Left ventricle myocardium inferior (tissue), 1 donor: ENCODE data around the gene LINGO1. TPM values are rescaled to one million over a fixed set of nuclear protein-coding genes. Genes with fewer than 3 reads are reported as not detected.

ENCODE experiments used
- DNase-seq: peaks from one replicate; pipeline ENCODE4 v3.0.0-alpha.2; 2020
- H3K27ac ChIP-seq: fragments of 200-600 bp; replicated peaks from 2 replicates; pipeline ENCODE4 v1.8.0; 2021
- H3K27me3 ChIP-seq: fragments of 200-600 bp; 2 replicates; pipeline ENCODE4 v1.8.0; 2021; ENCODE audit warnings: low read depth
- H3K36me3 ChIP-seq: fragments of 200-600 bp; 2 replicates; pipeline ENCODE4 v1.8.0; 2021
- H3K4me1 ChIP-seq: fragments of 200-600 bp; 2 replicates; pipeline ENCODE4 v1.8.0; 2021
- H3K4me3 ChIP-seq: fragments of 200-600 bp; 2 replicates; pipeline ENCODE4 v1.8.0; 2021; ENCODE audit warnings: mild to moderate bottlenecking, moderate library complexity
- H3K9me3 ChIP-seq: fragments of 200-600 bp; replicated peaks from 2 replicates; pipeline ENCODE4 v1.8.0; 2021
- intact Hi-C: fragments of 100-400 bp; cut with micrococcal nuclease; formaldehyde crosslinking; loops from one replicate; pipeline ENCODE4 v1.11.0; 2022
- total RNA-seq: library from RNA; stranded (reverse); fragmentation: NEBNext Ultra II Directional; extraction: Animal tissue kit (Norgen Biotek cat#: 25700); gene quantifications from one replicate; pipeline ENCODE4 v1.2.1, GENCODE V29; 2021
- TF ChIP-seq, protein P1 (sequence below): fragments of 200-600 bp; IDR thresholded peaks from 2 replicates; pipeline ENCODE4 v1.8.0; 2021; ENCODE audit warnings: antibody characterized with exemption, mild to moderate bottlenecking, borderline replicate concordance
- donor health status: DM: no; HTN: yes; CAD: no; lungs with severe emphysema.

Gene LINGO1
- total RNA-seq, 1 donor from 2014 or later: 0.96 TPM

DNA sequence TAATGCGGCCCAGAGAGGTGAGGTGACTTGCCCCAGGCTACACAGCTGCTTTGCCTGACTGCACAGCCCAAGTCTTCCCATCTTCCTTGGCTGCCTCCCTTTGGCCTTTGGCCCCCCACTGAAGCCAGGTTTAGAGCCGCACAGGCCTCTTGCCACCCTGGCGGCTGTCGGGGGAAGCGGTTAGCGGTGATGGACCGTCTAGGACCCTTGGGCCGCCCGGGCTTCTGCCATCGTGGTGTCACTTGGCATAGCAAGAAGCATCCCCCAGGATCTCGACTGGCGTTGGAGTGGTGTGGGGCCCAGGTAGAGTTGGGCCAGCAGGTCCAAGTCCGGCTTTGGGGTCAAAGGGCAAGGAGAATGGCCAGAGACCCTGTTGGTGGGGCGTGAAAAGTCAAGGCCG, 61.0 kb downstream of the LINGO1 start:
- TF ChIP-seq, protein P1, sequence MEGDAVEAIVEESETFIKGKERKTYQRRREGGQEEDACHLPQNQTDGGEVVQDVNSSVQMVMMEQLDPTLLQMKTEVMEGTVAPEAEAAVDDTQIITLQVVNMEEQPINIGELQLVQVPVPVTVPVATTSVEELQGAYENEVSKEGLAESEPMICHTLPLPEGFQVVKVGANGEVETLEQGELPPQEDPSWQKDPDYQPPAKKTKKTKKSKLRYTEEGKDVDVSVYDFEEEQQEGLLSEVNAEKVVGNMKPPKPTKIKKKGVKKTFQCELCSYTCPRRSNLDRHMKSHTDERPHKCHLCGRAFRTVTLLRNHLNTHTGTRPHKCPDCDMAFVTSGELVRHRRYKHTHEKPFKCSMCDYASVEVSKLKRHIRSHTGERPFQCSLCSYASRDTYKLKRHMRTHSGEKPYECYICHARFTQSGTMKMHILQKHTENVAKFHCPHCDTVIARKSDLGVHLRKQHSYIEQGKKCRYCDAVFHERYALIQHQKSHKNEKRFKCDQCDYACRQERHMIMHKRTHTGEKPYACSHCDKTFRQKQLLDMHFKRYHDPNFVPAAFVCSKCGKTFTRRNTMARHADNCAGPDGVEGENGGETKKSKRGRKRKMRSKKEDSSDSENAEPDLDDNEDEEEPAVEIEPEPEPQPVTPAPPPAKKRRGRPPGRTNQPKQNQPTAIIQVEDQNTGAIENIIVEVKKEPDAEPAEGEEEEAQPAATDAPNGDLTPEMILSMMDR: no peak
- Histone ChIP-seq H3K4me1 (peaks cover 7% of the 10 kb centered on the region), H3K27me3 (no peaks in the 10 kb centered on the region), H3K36me3 (no peaks in the 10 kb centered on the region), H3K4me3 (no peak overlapping the region), H3K9me3 (no peaks in the 10 kb centered on the region), H3K27ac (no peak overlapping the region)
- DNase-seq: no peak
- intact Hi-C loops: no loop called here

DNA sequence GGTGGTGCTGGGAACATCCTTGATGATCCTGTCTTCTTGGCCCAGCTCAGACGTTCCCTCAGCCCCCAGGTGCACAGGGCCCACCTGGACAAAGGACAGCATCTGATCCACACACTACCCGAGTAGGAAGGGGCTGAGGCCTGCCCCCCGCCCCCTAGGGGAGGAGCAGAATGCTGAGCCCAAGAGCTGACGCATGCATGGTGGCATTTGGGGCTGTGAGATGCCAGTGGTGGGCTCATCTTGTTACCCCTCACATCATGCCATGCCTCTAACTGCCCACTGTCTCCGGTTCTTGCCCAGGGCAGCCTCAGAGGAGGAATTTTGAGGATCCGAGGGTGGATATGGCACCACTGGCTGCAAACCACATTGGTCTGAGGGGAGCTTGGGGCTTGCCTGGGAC, 61.5 kb downstream of the LINGO1 start:
- H3K27ac ChIP-seq: no peak overlapping the region
- peaks cover 7% of the 10 kb centered on the region for H3K4me1 ChIP-seq
- H3K9me3 ChIP-seq: no peaks in the 10 kb centered on the region
- no peak for DNase-seq
- TF ChIP-seq, protein P1: no peak
- H3K27me3 ChIP-seq: no peaks in the 10 kb centered on the region
- H3K36me3 ChIP-seq: no peaks in the 10 kb centered on the region
- intact Hi-C loops: no loop called here
- no peak overlapping the region for H3K4me3 ChIP-seq

DNA sequence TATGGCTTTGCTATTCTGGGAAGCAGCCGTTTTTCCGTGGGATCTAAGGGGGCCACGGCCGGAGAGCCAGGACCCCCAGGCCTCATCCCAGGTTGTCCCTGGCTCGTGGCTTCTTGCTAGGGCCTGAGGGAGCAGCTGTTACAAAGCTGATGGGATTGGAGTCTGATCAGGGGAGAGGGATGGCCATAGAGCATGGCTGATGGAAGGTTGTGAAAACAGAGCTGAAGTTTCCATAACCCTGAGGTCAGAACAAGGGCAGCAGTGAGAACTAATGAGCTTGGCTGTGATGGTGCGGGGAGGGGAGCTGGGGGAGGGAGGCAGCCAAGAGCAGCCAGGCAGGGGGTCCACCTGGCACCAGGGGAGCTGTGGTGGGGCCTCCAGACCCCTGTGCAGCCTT, 63.0 kb downstream of the LINGO1 start:
- DNase-seq: no peak

DNA sequence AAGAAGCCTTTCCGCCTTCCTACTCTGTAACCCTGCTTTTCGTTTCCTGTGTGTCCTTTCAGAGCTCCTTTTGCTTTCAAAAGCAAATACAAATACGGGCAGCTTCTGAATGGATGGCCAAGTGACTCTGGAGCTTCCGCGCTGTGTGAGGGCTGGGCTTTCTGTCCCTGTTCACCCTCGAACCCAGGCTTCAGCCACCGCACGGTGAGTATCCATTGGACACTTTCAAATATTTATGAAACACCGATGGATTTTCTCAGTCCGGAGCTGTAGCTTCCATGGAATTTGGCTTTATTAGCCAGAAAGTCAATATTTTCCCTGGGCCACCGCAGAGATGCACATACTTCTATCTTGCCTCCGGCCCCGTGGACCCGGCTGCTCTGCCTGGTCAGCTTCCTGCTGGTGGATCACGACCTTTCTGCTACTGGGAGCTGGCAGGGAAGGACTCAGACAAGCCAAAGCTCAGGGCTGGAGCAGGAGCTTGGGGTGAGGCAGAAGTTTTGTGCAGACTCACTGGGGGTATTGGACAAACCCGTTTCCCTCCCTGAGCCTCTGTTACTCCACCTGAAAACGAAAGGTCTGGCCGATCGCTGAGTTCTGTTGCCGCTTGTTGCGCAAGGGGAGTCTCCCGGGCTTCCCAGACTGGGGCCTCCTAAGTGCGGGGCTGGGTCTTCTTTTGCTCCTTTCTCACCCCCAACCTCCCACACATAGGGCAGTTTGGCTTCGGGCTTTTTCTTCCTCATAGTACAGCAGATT, 63.6 kb downstream of the LINGO1 start:
- Histone ChIP-seq H3K9me3 (no peaks in the 10 kb centered on the region), H3K4me1 (peaks cover 7% of the 10 kb centered on the region), H3K4me3 (peak overlapping the region; percentile 52), H3K27me3 (no peaks in the 10 kb centered on the region), H3K36me3 (no peaks in the 10 kb centered on the region), H3K27ac (peak overlapping the region; percentile 50)
- TF ChIP-seq, protein P1: no peak
- DNase-seq: no peak
- intact Hi-C loops: no loop called here

More for the DNA sequence above, 63.0 kb downstream of the LINGO1 start:
- Histone ChIP-seq H3K27ac (peak overlapping the region; percentile 50), H3K27me3 (no peaks in the 10 kb centered on the region), H3K4me3 (peak overlapping the region; percentile 52), H3K9me3 (no peaks in the 10 kb centered on the region), H3K4me1 (peaks cover 7% of the 10 kb centered on the region), H3K36me3 (no peaks in the 10 kb centered on the region)
- TF ChIP-seq, protein P1: no peak
- intact Hi-C loops: no loop called here

DNA sequence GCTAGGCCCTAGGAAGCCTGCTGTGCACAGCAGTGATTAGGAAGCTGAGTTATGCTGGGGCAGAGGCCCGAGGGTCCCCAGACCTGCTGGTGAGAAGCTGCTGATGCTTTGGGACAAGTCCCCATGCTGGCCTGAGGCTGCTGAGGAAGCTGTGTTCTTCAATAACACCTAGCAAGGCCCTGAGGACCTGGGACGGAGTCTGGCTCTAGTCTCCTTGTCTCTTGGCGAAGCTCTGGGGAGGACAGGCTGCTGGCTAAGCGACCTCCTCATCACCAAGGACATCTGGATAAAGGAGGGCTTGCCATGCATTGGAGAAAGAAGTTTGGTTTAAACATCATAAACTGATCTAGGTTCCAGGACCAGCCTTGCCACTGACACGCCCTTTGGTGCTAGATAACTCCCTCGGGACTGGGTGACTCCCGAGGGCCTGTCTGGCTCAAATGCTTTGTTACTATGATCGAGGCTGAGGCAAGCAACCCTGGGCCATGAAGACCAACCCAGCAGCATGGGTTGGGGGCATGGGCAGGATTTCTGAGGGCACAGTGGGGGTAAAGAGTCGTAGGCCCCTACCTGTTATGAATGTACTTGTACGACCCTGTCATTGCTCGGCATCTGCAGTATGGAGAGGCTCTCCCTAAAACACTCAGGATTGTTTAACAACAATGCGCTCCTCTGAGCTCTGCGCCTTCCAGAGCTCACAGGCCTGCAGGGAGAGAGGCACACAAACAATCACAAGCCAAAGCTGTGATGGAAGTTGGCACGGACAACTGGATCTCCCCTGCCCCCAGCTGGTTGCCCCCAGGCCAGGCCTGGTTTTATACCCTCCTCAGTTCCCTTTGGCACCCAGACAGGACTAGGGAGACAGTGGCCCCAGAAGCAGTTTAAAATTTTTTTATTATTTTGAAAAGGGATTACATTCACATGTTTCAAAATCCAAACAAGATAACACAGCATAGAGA, 64.4 kb downstream of the LINGO1 start:
- intact Hi-C loops: no loop called here
- TF ChIP-seq, protein P1: no peak
- H3K9me3 ChIP-seq: no peaks in the 10 kb centered on the region
- peak overlapping the region; percentile 50 for H3K27ac ChIP-seq
- DNase-seq: no peak
- no peaks in the 10 kb centered on the region for H3K27me3 ChIP-seq
- H3K36me3 ChIP-seq: no peaks in the 10 kb centered on the region
- peaks cover 7% of the 10 kb centered on the region for H3K4me1 ChIP-seq
- peak overlapping the region; percentile 52 for H3K4me3 ChIP-seq
